PC-3 (cell line): ENCODE results near the gene MPP2. TPM values are rescaled to one million over a fixed set of nuclear protein-coding genes. Genes with fewer than 3 reads are reported as not detected.
A peak's percentile ranks its signal among the peaks of the same experiment; 100 is the strongest.

Source experiments
- ATAC-seq: fragments of 200-7000 bp; cut with Tn5 transposase; 2 replicates; pipeline ENCODE4 v1.9.1; 2020; ENCODE audit warnings: mild to moderate bottlenecking, moderate library complexity
- BruUV-seq: library from RNA; stranded (reverse); fragments of 400-500 nt; replicated peaks from 2 replicates; lab custom pipeline; 2021; lab: Mats Ljungman, UMichigan
- CTCF ChIA-PET: fragments of 300-600 bp; sonication (Branson Sonifier 250); formaldehyde crosslinking; loops from one replicate; lab custom pipeline; 2022; ENCODE audit warnings: antibody characterized with exemption; lab: Charles Lee
- POLR2A ChIA-PET: fragments of 300-600 bp; sonication (Branson Sonifier 250); formaldehyde crosslinking; loops from one replicate; lab custom pipeline; 2022; ENCODE audit warnings: antibody characterized with exemption; ENCODE audit not compliant: unreplicated experiment; lab: Charles Lee
- DNase-seq: peaks from one replicate; pipeline ENCODE4 v3.0.0-alpha.2; 2015
- H2AFZ ChIP-seq: fragments of 300-600 bp; sonication (generic); 2 replicates; pipeline ENCODE4 v1.6.0; 2016; ENCODE audit warnings: antibody characterized with exemption, low read length
- H3F3A ChIP-seq: fragments of 300-600 bp; sonication (generic); one replicate; pipeline ENCODE4 v1.6.0; 2017; ENCODE audit warnings: antibody characterized with exemption, low read length, control low read depth, mild to moderate bottlenecking; ENCODE audit not compliant: unreplicated experiment
- H3K27ac ChIP-seq: fragments of 300-600 bp; sonication (generic); 2 replicates; pipeline ENCODE4 v1.5.1; 2016; ENCODE audit warnings: mild to moderate bottlenecking, low read length
- H3K27me3 ChIP-seq: fragments of 300-600 bp; sonication (generic); 2 replicates; pipeline ENCODE4 v1.6.1; 2016; ENCODE audit warnings: low read length, mixed read lengths
- H3K36me3 ChIP-seq: fragments of 300-600 bp; sonication (generic); 2 replicates; pipeline ENCODE4 v1.6.1; 2016; ENCODE audit warnings: low read depth, mixed run types, low read length, mixed read lengths
- H3K4me1 ChIP-seq: fragments of 300-600 bp; sonication (generic); 2 replicates; pipeline ENCODE4 v1.5.1; 2016; ENCODE audit warnings: low read length; ENCODE audit not compliant: insufficient read depth
- H3K4me2 ChIP-seq: fragments of 300-600 bp; sonication (generic); 2 replicates; pipeline ENCODE4 v1.6.0; 2016; ENCODE audit warnings: low read length
- H3K4me3 ChIP-seq: fragments of 300-600 bp; sonication (generic); 2 replicates; pipeline ENCODE4 v1.5.1; 2016; ENCODE audit warnings: mild to moderate bottlenecking, low read length, mixed read lengths
- H3K79me2 ChIP-seq: fragments of 300-600 bp; sonication (generic); 2 replicates; pipeline ENCODE4 v1.6.1; 2017; ENCODE audit warnings: low read length, mixed read lengths
- H3K9ac ChIP-seq: fragments of 300-600 bp; sonication (generic); 2 replicates; pipeline ENCODE4 v1.6.0; 2016; ENCODE audit warnings: mild to moderate bottlenecking, low read length
- H3K9me2 ChIP-seq: fragments of 300-600 bp; sonication (generic); replicated peaks from 2 replicates; pipeline ENCODE4 v1.6.1; 2016; ENCODE audit warnings: mixed run types, low read length, mixed read lengths
- H3K9me3 ChIP-seq: fragments of 300-600 bp; sonication (generic); 2 replicates; pipeline ENCODE4 v1.6.1; 2016; ENCODE audit warnings: low read length, mixed read lengths
- H4K20me1 ChIP-seq: fragments of 300-600 bp; sonication (generic); 2 replicates; pipeline ENCODE4 v1.6.1; 2016; ENCODE audit warnings: low read length, mixed read lengths
- EZH2 ChIP-seq: fragments of 300-600 bp; sonication (generic); IDR thresholded peaks from one replicate; pipeline ENCODE4 v1.6.1; 2017; ENCODE audit warnings: antibody characterized with exemption, mild to moderate bottlenecking, low read length; ENCODE audit not compliant: unreplicated experiment
- EZH2phosphoT487 ChIP-seq: fragments of 300-600 bp; sonication (generic); IDR thresholded peaks from 2 replicates; pipeline ENCODE4 v1.6.1; 2018; ENCODE audit warnings: mild to moderate bottlenecking, antibody characterized with exemption, low read length, borderline replicate concordance
- intact Hi-C: fragments of 100-400 bp; cut with micrococcal nuclease; formaldehyde crosslinking; loops from 2 replicates; pipeline ENCODE4 v1.9.0; 2023
- total RNA-seq: library from RNA; depleted of rRNA; stranded (reverse); fragments of >200 nt; gene quantifications from 2 replicates; pipeline ENCODE4 v1.2.3, GENCODE V29; 2014
- TF ChIP-seq, protein P1 (sequence below): fragments of 300-600 bp; sonication (generic); conservative IDR thresholded peaks from 2 replicates; pipeline ENCODE4 v1.5.1; 2017; ENCODE audit warnings: antibody characterized with exemption, low read depth, mild to moderate bottlenecking, low read length

Gene MPP2
- total RNA-seq, 1 experiment from 2014 or later, result 8.2 TPM

DNA sequence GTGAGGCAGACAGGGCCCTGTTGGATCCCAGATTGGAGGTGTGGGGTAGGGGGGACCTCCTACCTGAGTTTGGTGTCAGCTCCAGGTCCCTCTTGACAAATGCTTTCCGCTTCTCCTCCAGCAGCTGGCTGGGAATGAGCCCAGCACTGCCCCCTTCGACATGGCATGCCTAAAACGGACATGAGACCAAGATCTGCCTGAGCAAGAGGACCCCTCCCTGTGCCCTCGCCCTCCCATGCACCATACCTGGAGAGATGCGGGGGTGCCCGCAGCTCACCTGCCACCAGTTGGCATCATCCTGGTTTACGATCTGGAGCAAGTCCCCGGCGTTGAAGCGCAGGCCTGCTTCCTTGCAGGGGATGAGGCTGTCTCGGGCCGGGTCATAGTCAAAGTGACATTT is 26.2 kb downstream of the MPP2 start:
- intact Hi-C loops, result no loop called here
- POLR2A ChIA-PET, result no interaction called here
- Histone ChIP-seq H2AFZ (no peak overlapping the region), H3K36me3 (no peaks in the 10 kb centered on the region), H4K20me1 (no peaks in the 10 kb centered on the region), H3K27ac (no peak overlapping the region), H3K9me2 (no peaks in the 10 kb centered on the region), H3K4me1 (peaks cover 6% of the 10 kb centered on the region; the same call in 1 of the 2 replicates), H3K9ac (no peak overlapping the region), H3K4me2 (no peak overlapping the region), H3K4me3 (no peak overlapping the region), H3K27me3 (no peaks in the 10 kb centered on the region), H3K9me3 (no peaks in the 10 kb centered on the region), H3K79me2 (no peaks in the 10 kb centered on the region), H3F3A (no peaks in the 10 kb centered on the region)
- BruUV-seq, result no TSS peak
- TF ChIP-seq EZH2 (no peak), EZH2phosphoT487 (no peak)
- TF ChIP-seq, protein P1, sequence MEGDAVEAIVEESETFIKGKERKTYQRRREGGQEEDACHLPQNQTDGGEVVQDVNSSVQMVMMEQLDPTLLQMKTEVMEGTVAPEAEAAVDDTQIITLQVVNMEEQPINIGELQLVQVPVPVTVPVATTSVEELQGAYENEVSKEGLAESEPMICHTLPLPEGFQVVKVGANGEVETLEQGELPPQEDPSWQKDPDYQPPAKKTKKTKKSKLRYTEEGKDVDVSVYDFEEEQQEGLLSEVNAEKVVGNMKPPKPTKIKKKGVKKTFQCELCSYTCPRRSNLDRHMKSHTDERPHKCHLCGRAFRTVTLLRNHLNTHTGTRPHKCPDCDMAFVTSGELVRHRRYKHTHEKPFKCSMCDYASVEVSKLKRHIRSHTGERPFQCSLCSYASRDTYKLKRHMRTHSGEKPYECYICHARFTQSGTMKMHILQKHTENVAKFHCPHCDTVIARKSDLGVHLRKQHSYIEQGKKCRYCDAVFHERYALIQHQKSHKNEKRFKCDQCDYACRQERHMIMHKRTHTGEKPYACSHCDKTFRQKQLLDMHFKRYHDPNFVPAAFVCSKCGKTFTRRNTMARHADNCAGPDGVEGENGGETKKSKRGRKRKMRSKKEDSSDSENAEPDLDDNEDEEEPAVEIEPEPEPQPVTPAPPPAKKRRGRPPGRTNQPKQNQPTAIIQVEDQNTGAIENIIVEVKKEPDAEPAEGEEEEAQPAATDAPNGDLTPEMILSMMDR, result no peak
- ATAC-seq (no peak), DNase-seq (no peak)
- CTCF ChIA-PET, result interaction anchor here (0.7 kb wide), 1 partner anchor 35 kb away, joined by 3 read pairs; no protein-coding TSS in a partner anchor

DNA sequence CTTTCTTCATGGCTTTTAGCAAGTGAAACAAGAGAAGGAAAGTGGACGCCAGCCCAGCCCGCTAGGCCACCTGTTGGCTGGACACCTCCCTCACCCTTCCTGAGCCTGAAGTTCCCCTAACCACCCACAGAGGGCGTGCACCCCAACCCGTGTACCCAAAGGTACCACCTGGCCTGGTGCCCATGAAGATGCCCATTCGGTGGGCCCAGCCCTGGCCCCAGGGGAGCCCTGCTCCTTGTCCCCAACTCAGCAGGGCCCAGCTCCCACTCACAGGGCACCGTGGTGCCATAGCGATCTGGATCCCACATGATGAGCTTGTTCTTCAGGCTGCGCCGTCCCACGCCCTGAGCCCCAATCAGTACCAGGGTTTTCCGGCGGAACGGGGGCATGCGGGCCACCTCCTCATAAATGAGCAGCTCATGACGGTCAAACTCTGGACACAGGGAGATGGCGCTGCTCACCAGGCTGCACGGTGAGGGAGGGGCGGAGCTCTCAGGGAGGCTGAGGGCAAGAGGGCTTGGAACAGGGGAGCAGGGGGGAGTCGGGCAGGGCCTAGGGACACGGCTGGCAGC is 26.8 kb downstream of the MPP2 start:
- intact Hi-C loops, result no loop called here

More for the DNA sequence above, 26.8 kb downstream of the MPP2 start:
- H3F3A ChIP-seq, result no peaks in the 10 kb centered on the region
- POLR2A ChIA-PET, result no interaction called here
- ATAC-seq, result peak; percentile 35; the same call in 1 of the 2 replicates
- TF ChIP-seq, protein P1, result peak; percentile 94
- no peak for TF ChIP-seq EZH2
- DNase-seq, result peak; percentile 72
- H3K4me1 ChIP-seq, result peaks cover 6% of the 10 kb centered on the region; the same call in 1 of the 2 replicates
- H3K9me3 ChIP-seq, result no peaks in the 10 kb centered on the region
- no peak overlapping the region for H3K4me3 ChIP-seq
- H4K20me1 ChIP-seq, result no peaks in the 10 kb centered on the region
- no peaks in the 10 kb centered on the region for H3K27me3 ChIP-seq
- H3K27ac ChIP-seq, result no peak overlapping the region
- H3K9me2 ChIP-seq, result no peaks in the 10 kb centered on the region
- H3K4me2 ChIP-seq, result no peak overlapping the region
- H2AFZ ChIP-seq, result no peak overlapping the region
- BruUV-seq, result no TSS peak
- H3K79me2 ChIP-seq, result no peaks in the 10 kb centered on the region
- H3K36me3 ChIP-seq, result no peaks in the 10 kb centered on the region
- CTCF ChIA-PET, result interaction anchor here (0.5 to 0.7 kb wide), 2 partner anchors 35 to 45 kb away, joined by 3 read pairs; no protein-coding TSS in a partner anchor
- H3K9ac ChIP-seq, result no peak overlapping the region
